Measurements from ENCODE around the gene EGFR. TPM values are rescaled to one million over a fixed set of nuclear protein-coding genes. Genes with fewer than 3 reads are reported as not detected.

Gene EGFR
- total RNA-seq, 8 experiments from 2014 or later = 0.81 to 22.6 (median 3.6) TPM

GRCh38 chr7:55231736-55232280 lies 213.0 kb downstream of the EGFR start:
- Histone ChIP-seq H3K27ac (no peak overlapping the region), H3K4me1 (replicated peaks in 1 of 2) (peaks cover 0 to 1% of the 10 kb centered on the region in 2 donors), H3K4me3 (no peak overlapping the region)
- in situ Hi-C loops (cut with MboI; ENCODE audit: low pct_unique_long_range_greater_than_20kb in 2 of 9, low sequenced_read_pairs in 9 of 9, unreplicated experiment in 9 of 9) = no loop called here
- ATAC-seq (replicated peaks in 6 of 8) = no peak
- WGBS, 10 experiments = 58 to 100% (median 70%) methylated on average over 1 to 3 of the region's 7 CpGs; no CpG with 5 or more reads in 5 of the 10 experiments

GRCh38 chr7:55233001-55233400 lies 214.2 kb downstream of the EGFR start:
- 58 to 100% (median 90%) methylated on average over 2 to 5 of the region's 7 CpGs; no CpG with 5 or more reads in 4 of the 10 experiments for WGBS, 10 experiments
- ATAC-seq (replicated peaks in 6 of 8) = no peak
- in situ Hi-C loops (cut with MboI; ENCODE audit: low pct_unique_long_range_greater_than_20kb in 2 of 9, low sequenced_read_pairs in 9 of 9, unreplicated experiment in 9 of 9) = no loop called here

GRCh38 chr7:55234408-55234807 lies 215.6 kb downstream of the EGFR start:
- H3K27ac ChIP-seq = no peak overlapping the region
- H3K4me3 ChIP-seq = no peak overlapping the region
- in situ Hi-C loops (cut with MboI; ENCODE audit: low pct_unique_long_range_greater_than_20kb in 2 of 9, low sequenced_read_pairs in 9 of 9, unreplicated experiment in 9 of 9) = no loop called here
- ATAC-seq (replicated peaks in 6 of 8) = no peak
- 38 to 74% (median 65%) methylated on average over 1 to 3 of the region's 11 CpGs; no CpG with 5 or more reads in 6 of the 10 experiments for WGBS, 10 experiments
- peaks cover 0 to 7% of the 10 kb centered on the region in 2 donors for H3K4me1 ChIP-seq (replicated peaks in 1 of 2)

More at GRCh38 chr7:55233001-55233400, 214.2 kb downstream of the EGFR start:
- Histone ChIP-seq H3K27ac (no peak overlapping the region), H3K4me1 (replicated peaks in 1 of 2) (peaks cover 0 to 7% of the 10 kb centered on the region in 2 donors), H3K4me3 (no peak overlapping the region)

- Histone ChIP-seq H3K27ac (no peak overlapping the region), H3K4me1 (replicated peaks in 1 of 2) (peaks cover 0 to 7% of the 10 kb centered on the region in 2 donors), H3K4me3 (no peak overlapping the region)
- in situ Hi-C loops (cut with MboI; ENCODE audit: low pct_unique_long_range_greater_than_20kb in 2 of 9, low sequenced_read_pairs in 9 of 9, unreplicated experiment in 9 of 9) = no loop called here
- WGBS, 10 experiments = 58 to 96% (median 82%) methylated on average over 2 to 12 of the region's 14 CpGs; no CpG with 5 or more reads in 2 of the 10 experiments
- ATAC-seq (replicated peaks in 6 of 8) = no peak
Observed at GRCh38 chr7:55235115-55235514, 216.3 kb downstream of the EGFR start.

- Histone ChIP-seq H3K4me3 (no peak overlapping the region), H3K27ac (no peak overlapping the region), H3K4me1 (replicated peaks in 1 of 2) (peaks cover 0 to 7% of the 10 kb centered on the region in 2 donors)
- no peak for ATAC-seq (replicated peaks in 6 of 8)
- 25 to 93% (median 83%) methylated on average over 1 to 6 of the region's 6 CpGs; no CpG with 5 or more reads in 1 of the 10 experiments for WGBS, 10 experiments
- in situ Hi-C loops (cut with MboI; ENCODE audit: low pct_unique_long_range_greater_than_20kb in 2 of 9, low sequenced_read_pairs in 9 of 9, unreplicated experiment in 9 of 9) = no loop called here
Observed at GRCh38 chr7:55235801-55236200, 217.0 kb downstream of the EGFR start.

GRCh38 chr7:55236476-55236875 lies 217.7 kb downstream of the EGFR start:
- ATAC-seq (replicated peaks in 6 of 8) = peak in 1 of 8 experiments; percentile 39
- WGBS, 10 experiments = 48 to 80% (median 65%) methylated on average over 1 to 8 of the region's 8 CpGs; no CpG with 5 or more reads in 1 of the 10 experiments
- peaks cover 0 to 7% of the 10 kb centered on the region in 2 donors for H3K4me1 ChIP-seq (replicated peaks in 1 of 2)
- no peak overlapping the region for H3K27ac ChIP-seq
- H3K4me3 ChIP-seq = no peak overlapping the region
- in situ Hi-C loops (cut with MboI; ENCODE audit: low pct_unique_long_range_greater_than_20kb in 2 of 9, low sequenced_read_pairs in 9 of 9, unreplicated experiment in 9 of 9) = no loop called here

GRCh38 chr7:55237156-55237893 lies 218.5 kb downstream of the EGFR start:
- Histone ChIP-seq H3K4me1 (replicated peaks in 1 of 2) (peaks cover 0 to 7% of the 10 kb centered on the region in 2 donors), H3K4me3 (no peak overlapping the region), H3K27ac (no peak overlapping the region)
- in situ Hi-C loops (cut with MboI; ENCODE audit: low pct_unique_long_range_greater_than_20kb in 2 of 9, low sequenced_read_pairs in 9 of 9, unreplicated experiment in 9 of 9) = no loop called here
- ATAC-seq (replicated peaks in 6 of 8) = peak in 4 of 8 experiments; percentile 19 to 91 (median 86)
- WGBS, 10 experiments = 0 to 100% (median 66%) methylated on average over 1 to 6 of the region's 15 CpGs; no CpG with 5 or more reads in 1 of the 10 experiments

GRCh38 chr7:55239406-55239805 lies 220.6 kb downstream of the EGFR start:
- WGBS, 10 experiments = 0 to 93% (median 64%) methylated on average over 1 to 3 of the region's 3 CpGs; no CpG with 5 or more reads in 3 of the 10 experiments
- Histone ChIP-seq H3K4me3 (no peak overlapping the region), H3K4me1 (replicated peaks in 1 of 2) (peaks cover 0 to 7% of the 10 kb centered on the region in 2 donors), H3K27ac (no peak overlapping the region)
- no peak for ATAC-seq (replicated peaks in 6 of 8)
- in situ Hi-C loops (cut with MboI; ENCODE audit: low pct_unique_long_range_greater_than_20kb in 2 of 9, low sequenced_read_pairs in 9 of 9, unreplicated experiment in 9 of 9) = no loop called here

GRCh38 chr7:55240418-55241142 lies 221.8 kb downstream of the EGFR start:
- Histone ChIP-seq H3K4me3 (no peak overlapping the region), H3K4me1 (replicated peaks in 1 of 2) (peaks cover 0 to 7% of the 10 kb centered on the region in 2 donors), H3K27ac (no peak overlapping the region)
- in situ Hi-C loops (cut with MboI; ENCODE audit: low pct_unique_long_range_greater_than_20kb in 2 of 9, low sequenced_read_pairs in 9 of 9, unreplicated experiment in 9 of 9) = no loop called here
- 44 to 100% (median 82%) methylated on average over 1 to 11 of the region's 16 CpGs for WGBS, 10 experiments
- peak in 4 of 8 experiments; percentile 12 to 21 (median 15) for ATAC-seq (replicated peaks in 6 of 8)

GRCh38 chr7:55241958-55242357 lies 223.1 kb downstream of the EGFR start:
- in situ Hi-C loops (cut with MboI; ENCODE audit: low pct_unique_long_range_greater_than_20kb in 2 of 9, low sequenced_read_pairs in 9 of 9, unreplicated experiment in 9 of 9) = no loop called here
- no peak for ATAC-seq (replicated peaks in 6 of 8)
- H3K4me1 ChIP-seq (replicated peaks in 1 of 2) = peaks cover 0 to 7% of the 10 kb centered on the region in 2 donors
- no peak overlapping the region for H3K27ac ChIP-seq
- 80 to 100% (median 93%) methylated on average over 1 to 5 of the region's 6 CpGs; no CpG with 5 or more reads in 3 of the 10 experiments for WGBS, 10 experiments
- H3K4me3 ChIP-seq = no peak overlapping the region

GRCh38 chr7:55242613-55243012 lies 223.8 kb downstream of the EGFR start:
- Histone ChIP-seq H3K4me1 (replicated peaks in 1 of 2) (peaks cover 0 to 3% of the 10 kb centered on the region in 2 donors), H3K27ac (no peak overlapping the region), H3K4me3 (no peak overlapping the region)
- WGBS, 10 experiments = 40 to 100% (median 62%) methylated on average over 1 to 2 of the region's 2 CpGs; no CpG with 5 or more reads in 5 of the 10 experiments
- ATAC-seq (replicated peaks in 6 of 8) = peak in 2 of 8 experiments; percentile 21 to 22
- in situ Hi-C loops (cut with MboI; ENCODE audit: low pct_unique_long_range_greater_than_20kb in 2 of 9, low sequenced_read_pairs in 9 of 9, unreplicated experiment in 9 of 9) = no loop called here

GRCh38 chr7:55244006-55244745 lies 225.4 kb downstream of the EGFR start:
- H3K27ac ChIP-seq = no peak overlapping the region
- no peak for ATAC-seq (replicated peaks in 6 of 8)
- H3K4me1 ChIP-seq (replicated peaks in 1 of 2) = peaks cover 0 to 3% of the 10 kb centered on the region in 2 donors
- H3K4me3 ChIP-seq = no peak overlapping the region
- WGBS, 10 experiments = 82 to 98% (median 90%) methylated on average over 3 to 11 of the region's 13 CpGs; no CpG with 5 or more reads in 4 of the 10 experiments
- in situ Hi-C loops (cut with MboI; ENCODE audit: low pct_unique_long_range_greater_than_20kb in 2 of 9, low sequenced_read_pairs in 9 of 9, unreplicated experiment in 9 of 9) = no loop called here

Measured in motor neuron (in vitro differentiated cells).